GM19193 (cell line): ENCODE results near the gene GRAMD1B.

Source experiments
- POLR2A ChIP-seq: IDR thresholded peaks from 4 replicates; pipeline ENCODE4 v1.6.1; 2011; ENCODE audit not compliant: insufficient read depth, insufficient read length; ENCODE audit errors: extremely low read depth

GRAMD1B gene

DNA sequence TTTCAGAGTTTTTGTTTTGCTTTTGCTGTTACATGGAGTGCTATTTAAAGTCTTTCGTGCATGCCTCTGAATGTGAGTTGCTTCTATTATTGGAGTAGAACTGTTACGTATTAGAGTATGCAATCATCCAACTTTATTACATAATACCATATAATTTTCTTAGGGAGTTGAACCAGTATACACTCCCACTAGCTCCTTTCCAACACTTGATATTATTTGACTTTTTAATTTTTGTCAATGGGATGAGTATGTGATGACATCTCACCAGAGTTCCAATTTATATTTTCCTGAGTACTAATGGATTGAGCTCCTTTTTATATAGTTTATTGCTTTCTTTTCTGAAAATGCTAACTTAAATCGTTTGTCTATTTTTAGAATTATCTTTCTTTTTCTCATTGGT lies 90.9 kb downstream of the GRAMD1B start:
- TF ChIP-seq POLR2A = no peak

DNA sequence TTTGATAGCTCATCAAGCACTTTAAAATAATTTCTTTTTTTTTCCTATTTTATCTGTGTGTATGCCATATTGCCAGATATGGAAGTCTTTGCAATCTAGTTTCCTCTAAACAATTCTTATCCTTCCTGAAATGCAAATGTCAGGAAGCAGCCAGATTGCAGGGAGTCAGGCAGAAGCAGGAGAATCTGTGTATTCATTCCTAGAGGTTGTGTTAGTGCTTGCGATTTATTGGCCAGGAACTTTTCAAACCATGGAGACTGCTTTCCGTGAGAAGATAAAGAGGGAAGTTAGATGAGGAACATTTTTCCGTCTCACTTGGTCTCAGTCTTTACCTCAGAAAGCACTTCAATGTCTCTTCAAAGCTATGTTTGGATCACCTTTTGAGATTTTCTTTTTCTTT lies 91.9 kb downstream of the GRAMD1B start:
- TF ChIP-seq POLR2A = no peak

DNA sequence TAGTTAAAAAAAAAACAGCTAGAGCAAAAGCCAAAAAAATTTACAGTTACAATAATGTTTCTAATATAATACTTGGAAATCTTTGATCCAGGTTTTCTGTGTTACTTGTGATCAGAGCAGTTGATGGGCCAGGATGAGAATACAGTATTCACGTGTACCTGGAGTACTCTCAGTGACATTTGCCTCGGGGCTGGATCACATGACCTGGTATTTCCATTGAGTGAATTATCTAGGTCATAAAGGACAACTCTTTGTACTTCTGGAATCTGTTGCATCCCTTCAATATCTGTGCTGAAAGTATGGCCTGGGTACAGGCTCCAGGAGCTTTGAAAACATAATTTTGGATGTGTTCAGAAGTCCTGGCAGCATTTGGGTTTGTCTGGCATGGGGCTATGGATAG lies 93.5 kb downstream of the GRAMD1B start:
- no peak for TF ChIP-seq POLR2A

DNA sequence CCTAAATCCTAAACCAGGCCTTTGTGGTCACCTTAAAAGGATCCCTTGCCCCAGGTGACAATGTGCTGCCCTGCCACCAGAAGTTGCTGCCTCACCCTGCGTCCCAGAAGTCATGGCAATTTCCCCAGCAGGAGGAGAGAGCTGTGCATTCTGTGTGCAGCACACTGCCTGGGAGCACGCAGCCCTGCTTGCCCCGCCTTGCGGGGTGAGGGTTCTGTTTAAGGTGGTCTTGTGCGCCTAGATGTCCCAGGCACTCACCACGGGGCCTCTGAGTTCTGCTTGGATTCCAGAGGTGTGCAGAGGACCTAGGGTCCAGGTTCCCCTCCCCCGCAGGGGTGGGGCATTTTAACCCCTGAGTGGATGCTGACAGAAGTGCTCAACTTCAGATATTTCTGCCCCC lies 95.0 kb downstream of the GRAMD1B start:
- no peak for TF ChIP-seq POLR2A

DNA sequence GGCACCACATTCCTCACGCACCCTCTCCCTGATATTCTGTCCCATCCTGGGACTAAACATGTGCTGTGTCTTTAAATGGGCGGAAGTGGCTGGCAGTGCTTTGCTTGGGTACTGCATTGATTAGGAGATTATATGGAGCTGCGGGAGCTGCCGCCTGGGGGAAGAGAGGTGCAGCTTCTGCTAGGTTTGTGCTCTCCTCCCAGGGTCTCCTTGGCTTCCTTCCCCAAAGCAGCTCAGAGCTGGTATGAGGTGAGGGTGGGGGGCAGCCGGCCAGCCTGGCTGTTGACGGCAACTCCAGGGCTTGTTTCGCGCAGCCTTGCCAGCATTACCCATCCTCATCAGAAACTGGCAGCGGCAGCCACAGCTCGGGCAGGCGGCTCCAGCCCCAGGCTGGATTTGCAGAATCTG lies 95.4 kb downstream of the GRAMD1B start:
- no peak for TF ChIP-seq POLR2A

DNA sequence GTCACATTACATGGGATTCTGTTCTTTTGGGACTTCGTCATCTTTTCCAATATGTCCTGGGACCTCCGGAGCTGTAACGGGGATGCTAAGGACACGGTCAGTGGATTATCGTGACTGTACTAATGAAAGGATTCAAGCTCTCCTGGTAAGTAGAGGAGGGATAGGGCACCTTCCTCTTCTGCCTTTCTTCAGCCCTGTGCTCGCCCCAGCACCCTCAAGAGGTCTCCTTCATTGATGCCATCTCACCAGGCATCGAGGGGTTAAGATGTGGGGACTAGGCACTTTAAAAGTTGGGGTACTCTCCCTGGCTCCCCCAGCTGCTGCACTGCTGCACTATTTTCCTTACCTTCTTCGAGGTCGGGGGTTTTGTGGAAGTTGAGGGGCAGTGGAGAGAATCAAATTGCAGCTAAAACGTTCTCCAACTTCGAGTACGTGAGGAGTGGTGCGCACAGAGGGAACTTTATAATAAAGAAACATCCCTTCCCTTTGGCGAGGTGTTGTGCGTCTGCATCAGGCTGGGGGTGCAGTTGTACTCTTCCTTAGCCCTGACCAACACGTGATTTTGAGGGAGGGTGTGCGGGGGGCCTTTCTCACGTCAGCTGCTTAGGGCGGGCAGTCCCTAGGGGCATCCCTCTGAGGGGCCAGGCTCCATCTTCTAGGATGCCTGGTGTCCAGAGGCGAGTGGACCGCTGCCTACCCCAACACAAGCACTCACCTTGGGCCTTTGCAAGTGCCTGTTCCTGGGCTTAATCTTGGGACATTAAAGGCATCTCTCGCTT lies 96.1 kb downstream of the GRAMD1B start:
- TF ChIP-seq POLR2A = no peak

DNA sequence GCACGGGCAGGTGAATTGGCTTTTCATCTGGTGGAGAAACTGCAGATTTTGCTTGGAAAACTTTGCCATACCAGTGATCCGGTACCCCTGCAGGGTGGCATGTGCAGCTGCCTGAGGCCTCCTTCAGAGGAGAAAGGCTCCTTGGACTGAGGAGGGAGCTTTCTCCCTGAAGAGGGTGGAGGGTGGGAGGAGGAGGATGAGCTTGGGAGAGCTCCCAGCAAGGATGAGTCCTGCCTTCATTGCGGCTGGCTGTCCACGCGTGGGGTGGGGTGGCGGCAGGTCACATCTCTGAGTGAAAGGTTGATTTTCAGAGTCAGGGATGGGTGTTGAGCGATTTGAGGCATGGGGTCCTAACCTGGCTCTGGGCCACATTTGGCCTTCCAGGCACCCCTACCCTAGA lies 96.8 kb downstream of the GRAMD1B start:
- no peak for TF ChIP-seq POLR2A

DNA sequence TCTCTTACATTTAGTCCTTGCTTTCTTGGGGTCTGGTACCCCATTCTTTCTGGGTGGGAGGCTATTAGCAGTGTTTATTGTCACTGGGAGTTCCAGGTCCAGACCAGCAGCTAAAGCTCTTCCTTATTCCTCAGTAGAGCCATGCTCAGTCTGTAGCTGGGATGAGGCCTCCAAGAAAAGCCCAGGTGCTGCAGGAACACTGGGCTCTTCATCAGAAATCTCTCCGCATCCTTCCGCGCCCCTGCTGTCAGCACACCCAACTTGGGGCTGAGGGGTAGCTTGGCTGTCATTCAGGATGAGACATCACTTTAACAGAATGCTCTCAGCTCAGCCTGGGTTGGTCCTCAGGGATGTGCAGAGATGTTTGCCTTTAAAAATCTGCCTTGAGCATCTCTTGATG lies 97.5 kb downstream of the GRAMD1B start:
- no peak for TF ChIP-seq POLR2A

DNA sequence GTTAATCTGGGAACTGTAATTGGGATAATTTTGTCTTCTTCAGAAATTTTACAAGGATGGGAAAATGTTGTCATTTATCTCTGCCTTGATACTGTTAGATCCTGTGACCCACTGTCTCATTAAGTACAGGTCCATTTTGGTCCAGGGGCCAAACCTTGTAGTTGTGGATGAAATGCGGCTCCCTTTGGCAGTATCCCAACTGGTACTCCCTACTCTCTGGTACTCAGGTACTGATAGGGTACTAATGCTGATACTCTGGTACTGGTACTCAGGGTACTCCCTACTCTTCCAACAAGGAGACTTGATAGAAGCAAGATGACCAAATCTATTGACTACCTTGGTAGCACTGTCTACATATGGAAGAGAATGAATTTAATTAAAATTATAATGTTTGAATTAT lies 97.9 kb downstream of the GRAMD1B start:
- no peak for TF ChIP-seq POLR2A

DNA sequence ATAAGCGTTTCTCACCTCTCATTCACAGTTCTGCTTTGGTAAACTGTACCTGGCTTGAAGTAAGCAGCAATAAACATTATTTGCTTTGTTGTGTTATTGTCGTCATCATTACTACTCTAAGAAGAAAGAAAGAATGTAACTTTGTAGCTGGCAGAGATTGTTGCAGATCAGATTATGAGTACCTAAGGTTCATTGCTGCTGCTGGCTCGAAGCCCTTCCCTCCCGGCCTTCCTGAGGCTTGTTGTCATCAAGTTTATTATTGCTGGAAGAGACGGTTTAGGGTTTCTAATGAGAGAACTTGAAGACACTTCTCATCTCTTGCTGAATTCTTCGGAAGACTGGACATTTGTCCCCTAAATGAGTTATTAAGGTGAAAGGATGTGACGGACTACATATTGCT lies 101.3 kb downstream of the GRAMD1B start:
- TF ChIP-seq POLR2A = no peak

DNA sequence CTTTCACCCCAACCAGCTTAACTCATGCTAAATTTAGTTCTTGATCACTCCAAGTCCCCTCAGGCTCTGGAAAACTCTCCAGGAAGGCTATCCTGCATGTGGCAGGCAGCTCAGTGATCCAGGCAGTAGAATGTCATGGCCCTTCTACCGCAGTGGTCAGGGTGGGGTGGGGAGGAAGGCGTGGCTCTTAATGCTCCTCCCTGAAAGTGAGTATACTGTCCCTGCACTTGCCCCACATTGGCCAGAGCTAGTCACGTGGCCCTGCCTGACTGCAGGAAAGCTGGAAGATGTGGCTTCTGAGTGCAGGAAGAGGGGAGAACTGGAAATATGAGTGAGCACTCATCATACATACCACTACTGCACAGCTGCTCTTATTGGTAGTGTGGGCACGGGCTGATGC lies 102.1 kb downstream of the GRAMD1B start:
- no peak for TF ChIP-seq POLR2A

DNA sequence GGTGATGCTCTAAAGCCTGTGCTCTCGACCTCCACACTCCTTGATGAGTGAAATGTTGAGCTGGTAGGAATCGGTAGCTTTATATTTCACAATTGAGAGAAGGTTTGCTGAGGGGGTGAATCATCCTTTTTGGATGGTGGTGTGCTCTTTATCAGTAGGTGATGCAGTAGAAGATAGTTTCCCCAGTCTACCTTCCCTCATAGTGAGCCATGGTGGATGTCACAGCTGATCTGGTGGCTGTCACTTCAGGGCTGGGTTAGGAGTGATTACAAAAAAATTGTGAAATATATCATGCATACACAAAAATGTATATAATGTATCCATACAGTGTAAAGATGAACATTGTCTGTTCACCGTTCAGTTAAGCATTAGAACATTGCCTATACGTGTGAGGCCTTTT lies 105.3 kb downstream of the GRAMD1B start:
- TF ChIP-seq POLR2A = no peak

DNA sequence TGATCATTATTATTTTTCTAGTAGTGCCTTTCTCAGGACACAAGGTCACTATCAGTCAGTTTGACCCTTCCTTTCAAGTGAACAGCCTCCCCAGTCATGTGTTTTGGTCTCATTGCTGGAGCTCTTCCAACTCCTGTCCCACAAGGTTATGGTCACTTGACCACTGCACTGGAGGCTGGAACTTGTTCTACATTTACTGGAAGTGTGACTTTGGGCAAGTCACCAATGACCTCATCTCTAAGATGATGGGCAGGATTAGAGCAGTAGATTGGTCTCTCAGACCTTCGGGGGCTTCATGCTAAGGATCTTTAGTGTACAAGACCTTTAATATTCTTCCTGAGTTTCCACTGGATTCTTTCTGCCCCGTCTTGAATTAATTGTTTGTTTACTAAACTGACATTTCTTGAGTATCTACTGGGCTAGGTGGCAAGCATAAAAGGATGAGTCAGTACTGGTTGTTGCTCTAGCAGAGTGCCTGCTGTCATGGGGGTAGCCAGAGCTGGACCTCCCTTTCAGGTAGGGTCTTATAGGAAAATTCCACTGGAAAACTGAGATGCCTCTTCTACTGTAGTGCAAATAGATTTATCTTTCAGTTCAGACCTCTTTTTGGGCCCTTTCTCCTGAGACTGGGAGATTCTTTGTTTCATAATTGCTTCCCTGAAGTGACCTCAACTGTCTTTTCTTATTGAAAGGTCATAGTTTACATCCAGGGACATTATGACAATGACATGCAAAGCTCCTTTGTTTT lies 106.8 kb downstream of the GRAMD1B start:
- TF ChIP-seq POLR2A = no peak

DNA sequence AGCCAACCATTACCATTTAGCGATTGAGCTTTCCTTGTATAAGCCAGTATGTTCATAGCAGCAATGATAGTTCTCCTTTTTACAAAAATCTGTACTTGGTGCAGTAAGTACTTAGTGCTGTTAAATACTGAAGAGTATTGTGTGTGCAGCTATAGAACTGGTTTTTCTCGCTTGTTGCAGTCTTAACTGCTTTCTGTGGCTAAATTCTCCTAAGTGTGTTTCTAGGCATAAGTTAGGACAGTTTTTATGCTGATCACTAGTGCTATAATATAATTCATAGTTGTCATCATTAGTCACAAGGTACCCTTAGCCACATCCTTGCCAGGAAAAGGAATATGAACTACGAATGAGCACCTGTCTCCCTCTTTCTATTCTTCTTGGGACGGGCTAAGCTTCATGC lies 107.7 kb downstream of the GRAMD1B start:
- no peak for TF ChIP-seq POLR2A

DNA sequence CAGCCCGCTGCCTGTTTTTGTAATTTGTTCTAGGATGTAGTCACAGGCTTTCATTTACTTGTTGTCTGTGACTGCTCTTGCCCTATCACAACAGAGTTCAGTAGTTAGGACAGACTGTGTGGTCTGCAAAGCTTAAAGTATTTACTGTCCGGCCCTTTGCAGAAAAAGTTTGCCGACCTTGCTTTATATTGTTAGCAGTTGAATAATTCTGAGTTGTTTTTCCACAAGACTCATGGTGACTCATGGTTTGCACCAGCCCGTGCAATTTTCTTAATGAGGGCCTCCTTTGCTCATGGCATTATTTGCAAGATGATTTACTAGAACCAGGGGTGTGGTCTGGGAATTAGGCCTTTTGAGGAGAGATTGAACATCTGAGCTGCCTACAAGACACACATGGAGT lies 113.7 kb downstream of the GRAMD1B start:
- no peak for TF ChIP-seq POLR2A
